OCI-LY3 (cell line): ENCODE results near the gene ALDH9A1.

Experiments used
- CTCF ChIP-seq: fragments of 200-600, 300-600 bp; sonication (generic); IDR thresholded peaks from 2 replicates; pipeline ENCODE4 v1.5.1; 2014; ENCODE audit warnings: antibody characterized with exemption, low read length, low read depth
- EZH2phosphoT487 ChIP-seq: fragments of 200-600 bp; shearing (Covaris generic); IDR thresholded peaks from 2 replicates; pipeline ENCODE4 v1.6.1; 2018; ENCODE audit warnings: antibody characterized with exemption, mixed run types, low read depth

GRCh38 chr1:165629848-165630628 is 68.3 kb downstream of the ALDH9A1 start:
- TF ChIP-seq CTCF, result no peak
- TF ChIP-seq EZH2phosphoT487, result no peak
